Activated naive CD8-positive, alpha-beta T cell (primary cell): ENCODE data around the gene CTSF.
"Not testable (repeated sequence)": the region's sequence is repeated elsewhere in the genome, so short reads cannot be mapped to it uniquely, and the experiment has no call there.

ENCODE experiments used
- H3K27ac Mint-ChIP-seq: one replicate; pipeline ENCODE4 v1.8.0; 2021; ENCODE audit warnings: mixed read lengths
- H3K27me3 Mint-ChIP-seq: one replicate; pipeline ENCODE4 v1.8.0; 2021; ENCODE audit warnings: mixed read lengths
- H3K36me3 Mint-ChIP-seq: one replicate; pipeline ENCODE4 v1.8.0; 2021; ENCODE audit warnings: mixed read lengths
- H3K4me1 Mint-ChIP-seq: one replicate; pipeline ENCODE4 v1.8.0; 2021; ENCODE audit warnings: low read depth, mixed read lengths
- H3K4me3 Mint-ChIP-seq: one replicate; pipeline ENCODE4 v1.8.0; 2021; ENCODE audit warnings: mild to moderate bottlenecking, mixed read lengths
- H3K9me3 Mint-ChIP-seq: one replicate; pipeline ENCODE4 v1.8.0; 2021; ENCODE audit warnings: low read depth, mixed read lengths

The CTSF gene

DNA sequence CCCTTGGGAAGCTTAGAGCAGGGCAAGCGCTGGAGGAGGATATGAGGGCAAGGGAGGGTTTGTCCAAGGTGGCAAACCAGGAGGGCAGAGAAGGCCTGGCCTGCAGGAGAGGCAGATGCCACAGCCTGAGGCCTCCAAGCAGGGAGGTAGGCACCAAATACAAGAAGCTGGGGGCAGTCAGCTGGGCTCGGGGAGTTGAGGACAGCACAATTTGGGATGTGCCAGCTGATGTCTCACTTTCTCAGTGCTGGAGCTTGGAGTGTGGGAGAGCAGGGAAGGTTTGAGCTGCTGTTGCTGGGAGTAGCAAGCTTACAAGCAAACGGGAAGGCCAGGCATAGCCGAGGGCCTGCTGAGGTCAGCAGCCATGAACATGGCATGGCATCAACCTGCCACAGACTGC is 26.5 kb downstream of the CTSF start:
- H3K27ac Mint-ChIP-seq, result peak overlapping the region; percentile 76
- no peak overlapping the region for H3K4me3 Mint-ChIP-seq
- no peaks in the 10 kb centered on the region for H3K27me3 Mint-ChIP-seq
- H3K4me1 Mint-ChIP-seq, result peaks cover 23% of the 10 kb centered on the region
- H3K9me3 Mint-ChIP-seq, result no peaks in the 10 kb centered on the region
- no peaks in the 10 kb centered on the region for H3K36me3 Mint-ChIP-seq

GRCh38 chr11:66540598-66540997 is 27.8 kb downstream of the CTSF start:
- H3K4me1 Mint-ChIP-seq, result peaks cover 21% of the 10 kb centered on the region
- H3K27ac Mint-ChIP-seq, H3K9me3 Mint-ChIP-seq, H3K27me3 Mint-ChIP-seq, H3K4me3 Mint-ChIP-seq, H3K36me3 Mint-ChIP-seq: not testable (repeated sequence)

DNA sequence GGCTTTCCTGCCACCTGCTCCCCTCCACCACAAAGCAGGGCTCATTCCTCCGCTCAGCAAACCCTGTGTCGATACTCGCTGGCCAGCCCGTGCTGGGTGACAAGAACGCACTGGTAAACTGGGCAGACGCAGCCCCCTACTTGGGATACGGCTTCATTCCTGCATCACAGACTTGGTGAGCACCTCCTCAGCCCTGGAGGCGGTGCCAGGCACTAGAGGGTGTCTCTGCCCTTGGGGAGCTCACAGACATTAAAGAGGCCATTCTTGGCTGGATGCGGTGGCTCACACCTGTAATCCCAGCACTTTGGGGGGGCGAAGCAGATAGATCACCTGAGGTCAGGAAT is 28.6 kb downstream of the CTSF start:
- H3K27ac Mint-ChIP-seq, result no peak overlapping the region
- H3K36me3 Mint-ChIP-seq, result peaks cover 4% of the 10 kb centered on the region
- no peak overlapping the region for H3K4me3 Mint-ChIP-seq
- H3K9me3 Mint-ChIP-seq, result no peaks in the 10 kb centered on the region
- peaks cover 16% of the 10 kb centered on the region for H3K4me1 Mint-ChIP-seq
- H3K27me3 Mint-ChIP-seq, result no peaks in the 10 kb centered on the region

DNA sequence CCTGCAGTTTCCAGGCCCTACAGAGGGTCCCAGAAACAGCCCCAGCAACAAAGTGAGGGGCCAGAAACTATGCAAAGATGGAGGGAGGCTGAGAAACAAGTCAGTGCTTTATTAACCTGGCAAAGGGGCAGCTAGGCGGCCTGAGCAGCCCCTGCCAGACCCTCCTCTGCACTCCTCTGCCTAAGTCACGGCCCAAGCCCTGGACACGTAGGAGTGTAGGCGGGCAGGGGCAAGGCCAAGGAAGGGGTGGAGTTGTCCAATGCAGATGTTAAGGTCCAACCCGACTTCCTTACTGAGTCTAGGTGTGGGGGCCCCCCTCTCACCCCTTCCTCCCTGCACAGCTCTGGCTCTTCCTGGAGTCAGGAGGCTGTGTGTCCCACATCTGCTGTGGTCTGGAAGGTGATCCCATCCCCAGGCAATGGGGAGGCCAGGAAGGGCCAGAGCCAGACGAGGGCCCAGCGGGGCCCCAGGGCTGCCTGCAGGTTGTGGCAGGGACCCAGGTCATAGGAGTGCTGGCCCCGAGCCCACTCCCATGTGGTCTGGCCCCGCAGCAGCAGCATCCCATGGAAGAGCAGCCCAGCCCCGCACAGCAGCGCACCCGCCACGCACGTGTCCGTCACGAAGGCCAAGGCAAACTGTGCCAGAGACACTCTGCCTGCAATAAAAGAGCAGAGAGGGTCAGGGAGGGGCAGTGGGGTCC is 29.1 kb downstream of the CTSF start:
- H3K36me3 Mint-ChIP-seq, result peaks cover 4% of the 10 kb centered on the region
- H3K4me3 Mint-ChIP-seq, result no peak overlapping the region
- no peaks in the 10 kb centered on the region for H3K27me3 Mint-ChIP-seq
- peaks cover 14% of the 10 kb centered on the region for H3K4me1 Mint-ChIP-seq
- H3K27ac Mint-ChIP-seq, result no peak overlapping the region
- H3K9me3 Mint-ChIP-seq, result no peaks in the 10 kb centered on the region

DNA sequence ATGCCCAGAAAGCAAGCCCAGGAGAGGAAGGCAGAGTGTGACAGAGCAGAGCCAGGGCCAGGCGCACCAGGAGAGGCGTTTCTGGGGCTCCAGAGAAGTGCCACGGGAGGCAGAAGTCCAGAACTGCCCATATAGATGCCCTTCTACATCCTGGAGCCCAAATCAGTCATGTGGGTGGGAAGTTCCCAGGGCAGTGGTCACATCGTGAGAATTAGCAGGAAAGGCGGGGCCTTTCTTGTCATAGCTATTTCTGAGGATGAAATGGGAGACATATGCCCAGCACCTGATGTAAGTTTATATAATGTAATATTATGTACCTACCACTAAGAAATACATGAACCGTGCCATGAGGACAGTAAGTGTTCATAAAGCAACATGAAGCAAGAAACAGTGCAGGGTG is 35.6 kb downstream of the CTSF start:
- Mint-ChIP-seq H3K27ac (no peak overlapping the region), H3K4me1 (no peaks in the 10 kb centered on the region), H3K36me3 (peaks cover 4% of the 10 kb centered on the region), H3K27me3 (no peaks in the 10 kb centered on the region), H3K4me3 (no peak overlapping the region), H3K9me3 (no peaks in the 10 kb centered on the region)

GRCh38 chr11:66531841-66532240 is 36.6 kb downstream of the CTSF start:
- Mint-ChIP-seq H3K36me3 (peaks cover 4% of the 10 kb centered on the region), H3K9me3 (no peaks in the 10 kb centered on the region), H3K4me1 (no peaks in the 10 kb centered on the region), H3K27ac (no peak overlapping the region), H3K27me3 (no peaks in the 10 kb centered on the region), H3K4me3 (no peak overlapping the region)

DNA sequence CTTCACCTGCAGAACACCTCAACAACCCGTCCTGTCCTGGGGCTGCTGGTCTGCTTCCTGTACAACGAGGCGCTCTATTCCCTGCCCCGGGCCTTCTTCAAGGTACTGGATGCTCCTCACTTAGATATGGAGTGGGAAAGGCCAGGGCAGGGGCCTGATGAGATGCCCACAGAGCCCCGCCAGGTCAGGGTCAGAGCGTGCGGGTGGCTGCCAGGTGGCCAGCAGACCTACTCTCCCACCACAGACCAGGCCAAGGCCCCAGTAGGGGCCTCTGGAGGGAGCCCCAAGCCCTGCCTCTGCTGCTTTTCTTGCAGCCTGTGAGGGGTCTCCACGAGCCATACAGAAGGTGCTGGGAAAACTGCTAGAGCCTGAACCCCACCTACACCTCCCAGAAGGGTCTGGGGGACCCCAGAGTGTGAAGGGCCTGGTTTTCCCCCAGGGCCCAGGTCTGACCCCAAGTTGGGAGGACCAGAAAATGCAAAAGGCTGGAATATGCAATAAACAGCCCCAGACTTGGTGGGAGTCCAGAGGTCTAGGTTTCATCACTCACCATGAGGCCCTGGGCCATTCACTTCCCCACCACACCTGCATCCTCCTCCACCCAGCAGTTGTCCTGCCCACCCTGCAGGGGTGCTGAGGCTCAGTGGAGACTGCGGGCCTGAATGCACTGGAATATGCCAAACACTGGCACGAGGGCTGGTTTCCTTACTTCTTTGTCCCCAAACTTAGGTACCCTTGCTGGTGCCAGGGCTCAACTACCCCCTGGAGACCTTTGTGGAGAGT is 37.3 kb downstream of the CTSF start:
- no peak overlapping the region for H3K27ac Mint-ChIP-seq

GRCh38 chr11:66529655-66530054 is 38.8 kb downstream of the CTSF start:
- H3K4me3 Mint-ChIP-seq, result no peak overlapping the region
- no peak overlapping the region for H3K27ac Mint-ChIP-seq
- H3K36me3 Mint-ChIP-seq, result no peaks in the 10 kb centered on the region
- no peaks in the 10 kb centered on the region for H3K4me1 Mint-ChIP-seq
- H3K9me3 Mint-ChIP-seq, result no peaks in the 10 kb centered on the region
- H3K27me3 Mint-ChIP-seq, result no peaks in the 10 kb centered on the region

More for the DNA sequence above, 37.3 kb downstream of the CTSF start:
- Mint-ChIP-seq H3K4me3 (no peak overlapping the region), H3K36me3 (peaks cover 4% of the 10 kb centered on the region), H3K27me3 (no peaks in the 10 kb centered on the region), H3K4me1 (no peaks in the 10 kb centered on the region), H3K9me3 (no peaks in the 10 kb centered on the region)

GRCh38 chr11:66529069-66529468 is 39.3 kb downstream of the CTSF start:
- Mint-ChIP-seq H3K27ac (peak overlapping the region; percentile 11), H3K36me3 (no peaks in the 10 kb centered on the region), H3K9me3 (no peaks in the 10 kb centered on the region), H3K27me3 (no peaks in the 10 kb centered on the region), H3K4me1 (no peaks in the 10 kb centered on the region), H3K4me3 (no peak overlapping the region)

DNA sequence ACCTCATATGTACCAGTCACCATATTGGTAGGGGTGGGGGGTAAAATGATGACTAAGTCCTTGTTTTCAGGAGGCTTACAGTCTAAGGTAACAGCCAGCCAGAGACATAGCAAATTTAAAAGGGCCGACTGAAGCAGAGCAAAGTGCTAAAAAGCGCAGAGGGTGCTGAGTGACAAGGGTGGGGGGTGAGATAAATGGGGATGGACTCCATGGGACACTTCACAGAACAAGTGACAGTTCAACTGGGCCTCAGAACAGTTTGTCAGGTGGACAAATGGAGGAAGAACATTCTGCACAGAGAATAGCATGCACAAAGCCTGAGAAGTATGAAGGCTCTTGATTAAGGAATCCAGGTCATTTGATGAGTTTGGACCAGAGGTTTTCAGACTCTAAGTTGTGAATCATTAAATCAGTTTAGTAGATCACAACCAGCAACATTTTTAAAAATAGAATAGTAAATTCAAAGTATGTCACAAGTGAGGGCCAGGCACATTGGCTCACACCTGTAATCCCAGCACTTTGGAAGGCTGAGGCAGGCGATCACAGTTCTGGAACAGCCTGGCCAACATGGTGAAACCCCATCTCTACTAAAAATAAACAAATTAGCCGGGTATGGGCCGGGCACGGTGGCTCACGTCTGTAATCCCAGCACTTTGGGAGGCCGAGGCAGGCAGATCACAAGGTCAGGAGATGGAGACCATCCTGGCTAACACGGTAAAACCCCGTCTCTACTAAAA is 43.9 kb downstream of the CTSF start:
- Mint-ChIP-seq H3K27me3 (no peaks in the 10 kb centered on the region), H3K27ac (no peak overlapping the region), H3K4me3 (no peak overlapping the region), H3K4me1 (no peaks in the 10 kb centered on the region), H3K36me3 (peaks cover 7% of the 10 kb centered on the region), H3K9me3 (no peaks in the 10 kb centered on the region)

DNA sequence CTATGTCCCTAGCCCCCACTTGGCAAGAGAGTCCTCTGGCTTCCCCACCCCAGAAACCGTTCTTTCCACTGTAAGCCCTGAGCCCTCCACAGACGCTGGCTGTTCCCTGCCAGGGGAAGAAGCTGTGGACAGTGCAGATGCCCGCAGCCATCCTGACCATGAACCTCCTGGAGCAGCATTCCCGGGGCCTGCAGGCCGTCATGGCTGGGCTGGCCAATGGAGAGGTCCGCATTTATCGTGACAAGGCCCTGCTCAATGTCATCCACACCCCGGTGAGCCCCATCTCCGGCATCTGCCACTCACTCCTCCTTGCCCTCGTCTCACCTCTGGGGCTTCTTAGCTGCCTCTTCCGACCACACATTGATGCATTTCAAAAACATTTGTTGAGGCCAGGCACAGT is 44.8 kb downstream of the CTSF start:
- H3K4me3 Mint-ChIP-seq, result no peak overlapping the region
- no peaks in the 10 kb centered on the region for H3K4me1 Mint-ChIP-seq
- H3K9me3 Mint-ChIP-seq, result no peaks in the 10 kb centered on the region
- peaks cover 7% of the 10 kb centered on the region for H3K36me3 Mint-ChIP-seq
- H3K27ac Mint-ChIP-seq, result no peak overlapping the region
- H3K27me3 Mint-ChIP-seq, result no peaks in the 10 kb centered on the region
